GM18511 (cell line): ENCODE data around the gene GPLD1.

ENCODE experiments used
- ATAC-seq: cut with Tn5 transposase; IDR thresholded peaks from one replicate; pipeline ENCODE4 v1.9.1; 2021; ENCODE audit warnings: mild to moderate bottlenecking, moderate library complexity; ENCODE audit not compliant: unreplicated experiment

The GPLD1 gene

DNA sequence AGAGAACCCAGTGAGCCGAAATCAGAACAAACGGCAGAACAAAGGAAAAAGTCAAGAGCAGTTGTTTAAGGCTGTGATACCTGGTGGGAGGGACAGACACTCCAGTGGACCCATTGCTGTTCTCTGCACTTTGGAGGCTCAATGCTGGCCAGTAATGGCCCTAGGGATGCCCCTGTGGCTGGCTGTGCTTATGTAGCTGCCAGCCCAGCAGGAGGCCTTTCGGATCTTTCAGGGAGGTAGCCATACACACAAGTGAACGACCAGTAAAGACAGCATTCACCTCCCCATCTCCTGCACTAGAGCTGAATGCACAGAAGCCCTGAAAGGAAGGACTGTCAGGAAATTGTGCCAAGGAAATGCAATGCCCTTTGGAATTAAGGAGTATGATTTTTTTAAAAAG is 34.3 kb downstream of the GPLD1 start:
- ATAC-seq = no peak

DNA sequence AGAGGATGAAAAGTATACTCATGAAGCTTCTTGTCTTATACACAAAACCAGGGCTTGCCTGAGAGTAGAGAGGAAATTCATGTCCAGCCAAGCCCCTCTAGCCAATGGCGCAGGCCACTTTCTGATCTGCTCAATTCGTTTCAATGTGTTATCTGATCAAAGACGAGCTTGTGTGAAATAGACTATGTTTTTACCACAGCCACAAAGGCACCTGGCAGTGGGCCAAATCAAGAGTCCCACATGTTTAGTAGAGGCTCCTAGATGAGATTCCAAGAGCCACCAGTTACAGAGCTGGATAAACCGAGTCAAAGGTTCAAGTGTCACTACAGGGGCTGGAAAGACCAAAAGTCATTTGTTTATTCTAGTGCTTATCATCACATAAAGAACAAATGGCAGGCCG is 34.9 kb downstream of the GPLD1 start:
- ATAC-seq = no peak

DNA sequence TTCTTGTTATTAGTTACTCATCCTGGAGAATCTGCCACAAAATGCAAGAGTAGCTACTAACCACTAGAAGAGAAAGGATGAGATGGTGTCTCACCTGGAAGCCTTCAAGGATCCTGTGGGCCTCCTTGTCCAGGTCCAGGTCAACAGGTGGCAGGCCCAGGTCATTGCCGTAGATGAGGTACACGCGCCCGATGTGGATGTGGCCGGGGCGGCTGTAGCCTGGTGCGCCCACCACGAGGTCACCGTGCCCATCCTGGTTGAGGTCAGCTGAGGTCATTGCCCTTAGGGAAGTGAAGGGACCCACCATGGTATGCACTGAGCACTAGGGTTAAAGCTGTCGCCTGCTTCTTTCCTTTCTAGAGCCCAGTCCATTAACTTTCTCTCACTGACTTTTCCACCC is 35.5 kb downstream of the GPLD1 start:
- no peak for ATAC-seq

DNA sequence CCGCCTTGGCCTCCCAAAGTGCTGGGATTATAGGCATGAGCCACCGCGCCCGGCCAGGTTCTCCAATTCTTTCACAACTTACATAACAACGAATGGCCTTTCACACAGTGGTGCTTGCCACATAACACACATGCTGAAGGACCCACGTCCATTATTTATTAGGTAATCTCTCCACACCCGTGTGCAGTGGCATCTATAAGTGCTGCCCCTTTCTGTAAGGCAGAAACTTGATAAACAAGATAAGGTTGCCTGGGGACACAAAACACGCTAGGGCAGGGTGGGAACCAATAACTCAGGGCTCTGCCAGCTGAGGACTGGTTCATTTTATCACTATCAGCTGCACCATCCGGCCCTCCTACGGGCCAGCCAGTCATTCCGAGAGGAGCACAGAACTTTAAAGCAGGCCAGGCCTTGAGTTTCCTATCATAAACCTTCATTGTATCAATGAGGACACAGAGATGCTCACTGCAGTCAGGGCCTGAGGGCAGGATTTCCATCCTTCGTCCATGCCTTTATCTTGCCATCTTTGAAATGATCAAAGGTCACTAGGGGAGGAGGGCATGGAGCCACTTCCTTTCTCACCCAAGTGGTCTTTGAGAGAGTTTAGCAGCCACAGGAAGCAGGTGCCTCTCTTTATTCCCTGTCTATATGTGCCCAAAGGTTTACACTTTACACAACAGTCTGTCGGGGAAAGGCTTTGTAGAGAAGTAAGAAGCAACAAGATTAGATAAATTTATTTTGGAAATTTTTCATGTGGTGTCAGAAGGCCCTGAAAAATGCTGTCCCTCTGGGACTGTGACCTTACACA is 37.6 kb downstream of the GPLD1 start:
- ATAC-seq = no peak

- ATAC-seq = no peak
These were observed 40.4 kb downstream of the GPLD1 start for GRCh38 chr6:24448828-24449525.

GRCh38 chr6:24448396-24448795 is 41.0 kb downstream of the GPLD1 start:
- no peak for ATAC-seq

GRCh38 chr6:24446670-24447069 is 42.7 kb downstream of the GPLD1 start:
- no peak for ATAC-seq

GRCh38 chr6:24445704-24446103 is 43.7 kb downstream of the GPLD1 start:
- no peak for ATAC-seq

GRCh38 chr6:24444588-24444987 is 44.8 kb downstream of the GPLD1 start:
- ATAC-seq = no peak

- no peak for ATAC-seq
These were observed 47.8 kb downstream of the GPLD1 start for GRCh38 chr6:24441599-24441904.

GRCh38 chr6:24440897-24441598 is 48.3 kb downstream of the GPLD1 start:
- no peak for ATAC-seq

GRCh38 chr6:24439858-24440539 is 49.4 kb downstream of the GPLD1 start:
- no peak for ATAC-seq

GRCh38 chr6:24436979-24437378 is 52.4 kb downstream of the GPLD1 start:
- ATAC-seq = no peak

DNA sequence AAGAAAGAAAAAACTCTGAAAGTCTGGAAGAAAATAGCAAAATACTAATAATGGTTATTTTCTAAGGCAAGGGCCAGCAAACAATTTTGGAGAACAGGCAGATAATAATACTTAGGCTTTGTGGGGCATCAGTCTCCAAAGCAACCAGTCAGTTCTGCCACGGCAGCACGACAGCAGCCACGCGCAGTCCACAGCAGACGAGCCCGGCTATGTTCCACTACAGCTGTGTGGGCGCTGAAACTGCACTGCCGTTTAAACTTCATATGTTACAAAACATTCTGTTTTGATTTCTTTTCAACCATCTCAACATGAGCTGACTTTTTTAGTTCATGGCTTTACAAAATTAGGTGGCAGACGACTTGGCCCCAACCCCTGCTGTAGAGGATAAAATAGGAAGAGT is 56.8 kb downstream of the GPLD1 start:
- ATAC-seq = no peak

DNA sequence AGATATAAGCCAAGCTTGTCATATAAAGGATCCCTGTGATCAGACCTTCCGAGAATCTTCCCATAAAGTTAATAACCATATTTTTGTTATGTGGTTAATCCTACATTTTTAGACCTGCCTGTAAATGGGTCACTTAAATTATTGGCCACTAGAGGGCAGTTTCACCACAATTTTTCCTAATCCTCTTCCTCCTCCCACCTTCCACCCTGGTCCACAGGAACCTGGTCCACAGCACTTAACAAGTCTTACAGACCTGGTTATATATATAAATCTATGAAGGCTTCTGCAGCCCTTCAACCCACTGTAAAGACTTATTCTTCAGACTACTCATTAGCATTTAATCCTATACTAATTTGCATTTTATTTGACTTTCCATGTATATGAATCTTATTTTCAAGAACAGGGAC is 58.3 kb downstream of the GPLD1 start:
- ATAC-seq = peak; percentile 62

GRCh38 chr6:24430086-24430485 is 59.3 kb downstream of the GPLD1 start:
- no peak for ATAC-seq

- ATAC-seq = no peak
These were observed 60.2 kb downstream of the GPLD1 start for GRCh38 chr6:24429146-24429545.

DNA sequence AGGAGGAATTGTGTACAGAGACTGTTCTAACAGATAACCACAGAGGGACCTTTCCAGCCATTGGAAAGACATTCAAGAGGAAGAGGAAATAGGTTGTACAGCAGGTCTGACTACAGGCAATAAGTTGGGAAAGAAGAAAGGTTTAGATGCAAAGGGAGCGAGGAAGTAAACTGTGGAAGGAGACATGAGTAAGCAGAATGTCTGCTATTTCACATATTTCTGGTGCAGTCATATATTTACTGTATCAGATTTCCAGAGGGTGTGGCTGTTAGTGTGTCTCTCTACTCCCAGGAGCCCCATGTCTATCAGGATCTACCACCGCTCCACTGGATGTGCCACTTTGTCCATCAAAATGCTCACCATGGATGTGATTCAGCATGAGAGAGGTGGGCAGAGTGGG is 60.8 kb downstream of the GPLD1 start:
- no peak for ATAC-seq

DNA sequence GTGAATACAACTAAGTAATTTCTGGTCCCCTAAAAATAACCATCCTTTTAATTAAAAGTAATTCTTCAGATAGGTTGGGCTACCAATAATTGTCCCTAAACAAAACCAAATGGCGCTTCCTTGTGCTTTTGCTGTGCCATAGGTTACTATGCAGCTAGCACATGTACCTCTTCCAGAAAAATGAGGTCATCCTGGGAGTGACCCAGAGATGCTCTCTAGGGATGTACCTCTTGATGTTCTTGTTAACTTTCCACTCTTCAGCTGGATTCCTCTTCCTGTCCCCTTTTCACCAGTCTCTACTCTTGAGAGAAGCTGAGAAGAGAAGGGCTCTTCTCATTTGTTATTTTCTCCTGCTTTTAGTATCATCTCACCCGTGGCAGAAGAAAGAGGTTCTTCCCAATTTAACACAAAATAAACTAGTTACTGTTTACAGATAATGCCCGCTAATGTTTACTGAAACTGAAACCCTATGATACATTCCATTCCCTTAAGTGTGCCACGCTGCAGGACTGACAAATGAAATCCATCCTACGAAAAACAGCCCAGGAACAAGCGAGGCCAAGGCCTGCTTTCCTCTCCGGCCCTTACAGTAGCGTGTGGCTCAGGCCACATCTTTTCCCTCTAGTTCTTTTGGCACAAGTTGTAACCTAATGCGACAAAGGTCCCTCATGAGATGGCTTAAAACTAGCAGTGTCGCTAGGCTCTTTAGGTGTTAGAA is 62.5 kb downstream of the GPLD1 start:
- no peak for ATAC-seq

GRCh38 chr6:24425091-24425490 is 64.3 kb downstream of the GPLD1 start:
- ATAC-seq = no peak

GRCh38 chr6:24419526-24419925 is 69.9 kb downstream of the GPLD1 start:
- no peak for ATAC-seq
